ENCODE data around the gene FAM53B.

GRCh38 chr10:124643330-124644009, 100.7 kb downstream of the FAM53B start:
- TF ChIP-seq POLR2A (IDR thresholded peaks at IDR 0.05) (no peak), EP300 (IDR thresholded peaks at IDR 0.05) (no peak), POLR2AphosphoS5 (IDR thresholded peaks at IDR 0.05) (no peak)
- TF ChIP-seq, protein P1, sequence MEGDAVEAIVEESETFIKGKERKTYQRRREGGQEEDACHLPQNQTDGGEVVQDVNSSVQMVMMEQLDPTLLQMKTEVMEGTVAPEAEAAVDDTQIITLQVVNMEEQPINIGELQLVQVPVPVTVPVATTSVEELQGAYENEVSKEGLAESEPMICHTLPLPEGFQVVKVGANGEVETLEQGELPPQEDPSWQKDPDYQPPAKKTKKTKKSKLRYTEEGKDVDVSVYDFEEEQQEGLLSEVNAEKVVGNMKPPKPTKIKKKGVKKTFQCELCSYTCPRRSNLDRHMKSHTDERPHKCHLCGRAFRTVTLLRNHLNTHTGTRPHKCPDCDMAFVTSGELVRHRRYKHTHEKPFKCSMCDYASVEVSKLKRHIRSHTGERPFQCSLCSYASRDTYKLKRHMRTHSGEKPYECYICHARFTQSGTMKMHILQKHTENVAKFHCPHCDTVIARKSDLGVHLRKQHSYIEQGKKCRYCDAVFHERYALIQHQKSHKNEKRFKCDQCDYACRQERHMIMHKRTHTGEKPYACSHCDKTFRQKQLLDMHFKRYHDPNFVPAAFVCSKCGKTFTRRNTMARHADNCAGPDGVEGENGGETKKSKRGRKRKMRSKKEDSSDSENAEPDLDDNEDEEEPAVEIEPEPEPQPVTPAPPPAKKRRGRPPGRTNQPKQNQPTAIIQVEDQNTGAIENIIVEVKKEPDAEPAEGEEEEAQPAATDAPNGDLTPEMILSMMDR (IDR thresholded peaks at IDR 0.05) = no peak
